ENCODE measurements around the gene IDH1.

Gene IDH1

GRCh38 chr2:208210688-208211451 is 44.0 kb downstream of the IDH1 start:
- DNase-seq (ENCODE audit: low spot score), result no peak

GRCh38 chr2:208208335-208209085 is 46.4 kb downstream of the IDH1 start:
- no peak for DNase-seq (ENCODE audit: low spot score)

GRCh38 chr2:208207769-208208168 is 47.1 kb downstream of the IDH1 start:
- DNase-seq (ENCODE audit: low spot score), result no peak

GRCh38 chr2:208204166-208204565 is 50.7 kb downstream of the IDH1 start:
- no peak for DNase-seq (ENCODE audit: low spot score)

- no peak for DNase-seq (ENCODE audit: low spot score)
Observed at GRCh38 chr2:208195531-208195930, 59.3 kb downstream of the IDH1 start.

GRCh38 chr2:208192611-208193236 is 62.1 kb downstream of the IDH1 start:
- no peak for DNase-seq (ENCODE audit: low spot score)

- no peak for DNase-seq (ENCODE audit: low spot score)
Observed at GRCh38 chr2:208189810-208190503, 64.9 kb downstream of the IDH1 start, which contains the start of gene C2orf80. TSS of gene C2orf80 (minus strand) at chr2:208190030. CDS start at chr2:208186986, 3,044 bp downstream.

GRCh38 chr2:208189069-208189809 is 65.6 kb downstream of the IDH1 start:
- no peak for DNase-seq (ENCODE audit: low spot score)

GRCh38 chr2:208186893-208187292 is 68.0 kb downstream of the IDH1 start:
- DNase-seq (ENCODE audit: low spot score), result no peak

- DNase-seq (ENCODE audit: low spot score), result no peak
Observed at GRCh38 chr2:208186465-208186864, 68.4 kb downstream of the IDH1 start.
